ENCODE results near the gene BIN1.
"Not testable (repeated sequence)": the region's sequence is repeated elsewhere in the genome, so short reads cannot be mapped to it uniquely, and the experiment has no call there.

The BIN1 gene

GRCh38 chr2:127043367-127044164 is 63.4 kb downstream of the BIN1 start:
- DNase-seq = no peak

DNA sequence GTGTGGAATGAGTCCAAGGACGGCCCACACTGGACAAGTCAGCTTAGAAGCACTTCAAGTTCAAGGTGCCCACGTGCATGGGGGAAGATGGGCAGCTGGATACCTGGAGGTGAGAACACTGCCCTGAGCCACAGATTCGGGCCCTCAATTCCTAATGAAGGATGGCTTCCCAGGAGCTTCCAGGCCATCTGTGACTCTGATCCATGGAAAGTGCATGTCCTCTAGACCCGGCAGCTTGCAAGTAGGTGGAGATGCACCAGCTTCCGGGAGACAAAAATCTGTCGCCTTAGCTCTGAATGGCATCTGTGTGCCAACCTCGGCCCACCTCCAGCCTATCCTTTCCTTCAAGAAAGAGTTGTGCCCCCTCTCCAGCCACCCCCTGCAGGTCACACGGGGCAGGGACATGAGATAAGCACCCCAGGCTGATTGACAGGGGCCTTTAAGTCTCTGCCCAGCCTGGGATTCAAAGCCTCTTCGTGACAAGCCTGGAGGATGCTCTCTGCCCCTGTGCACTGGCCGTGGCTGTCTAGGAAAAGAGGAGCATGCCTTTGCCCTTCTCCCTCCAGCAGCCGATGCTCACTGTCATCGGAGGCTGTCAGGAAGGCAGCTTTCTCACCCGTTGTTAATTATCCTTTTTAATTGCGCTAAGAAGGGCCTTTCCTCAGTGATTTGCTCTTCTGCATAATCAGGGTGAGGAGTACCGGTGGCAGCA is 65.5 kb downstream of the BIN1 start:
- DNase-seq = no peak

DNA sequence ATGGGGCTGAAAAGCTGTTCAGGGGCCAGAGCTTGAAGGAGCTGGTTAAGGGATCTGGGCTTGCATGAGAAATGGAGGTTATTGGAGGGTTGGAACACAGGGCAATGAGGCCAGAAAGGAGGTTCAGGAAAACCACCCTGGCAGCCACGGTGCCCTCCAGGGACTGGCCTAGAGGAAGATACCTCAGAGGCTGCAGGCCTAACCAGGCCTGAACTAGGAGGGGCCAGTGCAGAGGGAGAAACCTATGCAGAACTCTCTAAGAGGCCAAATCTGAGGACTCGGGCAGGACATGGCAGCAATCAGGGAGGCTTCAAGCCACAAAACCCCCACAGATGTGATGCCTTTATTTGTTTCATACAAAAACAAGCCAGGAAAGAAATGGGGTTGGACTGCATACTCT is 66.8 kb downstream of the BIN1 start:
- no peak for DNase-seq

GRCh38 chr2:127039387-127040031 is 67.4 kb downstream of the BIN1 start:
- DNase-seq = no peak

DNA sequence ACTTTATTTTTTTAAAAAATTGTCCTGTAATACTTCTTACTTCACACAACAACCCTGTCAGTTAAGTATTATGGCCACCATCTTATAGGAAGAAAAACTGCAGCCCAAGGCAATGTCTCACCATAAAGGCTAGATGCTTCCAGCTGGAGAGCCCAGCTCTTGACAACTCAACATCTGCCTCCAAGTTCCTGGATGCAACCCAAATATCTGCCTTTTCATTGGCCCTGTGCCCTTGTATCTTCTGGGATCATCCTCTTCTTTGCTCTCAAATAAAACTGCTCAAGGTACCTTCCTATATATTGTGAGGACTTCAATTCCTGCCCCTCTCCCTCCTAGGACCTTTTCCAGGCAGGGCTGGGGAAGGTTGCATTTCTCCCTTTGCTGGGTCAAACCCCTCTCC is 69.5 kb downstream of the BIN1 start:
- no peak for DNase-seq

DNA sequence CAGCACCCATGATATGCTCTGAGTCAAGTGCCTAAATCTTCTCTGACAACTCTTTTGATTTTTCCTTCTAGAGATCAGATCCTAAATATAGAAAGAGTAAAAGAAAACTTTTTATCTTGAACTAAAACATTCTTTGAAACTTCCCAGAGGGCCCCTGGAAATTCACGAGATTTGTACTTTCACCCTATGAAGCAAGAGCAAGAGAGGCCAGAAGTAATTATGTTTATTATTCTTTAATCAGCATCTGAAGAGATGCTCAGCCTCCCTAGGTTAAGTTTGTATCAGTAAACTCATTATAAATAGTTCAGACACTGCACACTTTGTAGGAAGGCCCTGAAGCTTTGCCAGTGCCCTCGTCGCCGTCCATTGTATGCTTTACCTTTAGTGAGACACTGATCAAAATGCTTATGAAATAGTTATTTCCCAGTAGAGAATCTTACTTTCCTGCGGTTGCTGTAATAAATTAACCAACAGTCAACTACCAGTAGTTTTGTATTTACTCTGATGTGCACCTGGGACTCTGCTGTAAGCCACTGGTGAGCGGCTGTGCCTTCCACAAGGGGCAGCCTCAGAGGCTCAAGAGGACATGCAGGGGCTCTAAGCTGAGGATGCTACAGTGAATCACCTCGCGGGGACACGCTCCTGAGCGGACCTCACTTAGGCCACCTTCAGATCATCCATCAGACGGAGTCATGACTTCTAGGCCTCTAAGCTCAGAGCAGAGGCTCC is 71.9 kb downstream of the BIN1 start:
- DNase-seq = no peak

DNA sequence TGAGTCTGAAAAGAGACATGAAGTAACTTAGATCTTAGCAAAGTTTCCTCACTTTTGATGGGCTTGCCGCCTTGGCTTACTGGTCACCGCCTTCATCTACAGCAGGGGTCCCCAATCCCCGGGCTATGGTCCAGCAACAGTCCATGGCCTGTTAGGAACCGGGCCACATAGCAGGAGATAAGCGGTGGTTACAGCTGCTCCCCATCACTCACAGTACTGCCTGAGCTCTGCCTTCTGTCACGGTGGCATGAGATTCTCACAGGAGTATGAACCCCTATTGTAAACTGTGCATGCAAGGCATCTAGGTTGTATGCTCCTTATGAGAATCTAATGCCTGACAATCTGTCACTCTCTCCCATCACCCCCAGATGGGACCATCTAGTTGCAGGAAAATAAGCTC is 72.9 kb downstream of the BIN1 start:
- DNase-seq = no peak

DNA sequence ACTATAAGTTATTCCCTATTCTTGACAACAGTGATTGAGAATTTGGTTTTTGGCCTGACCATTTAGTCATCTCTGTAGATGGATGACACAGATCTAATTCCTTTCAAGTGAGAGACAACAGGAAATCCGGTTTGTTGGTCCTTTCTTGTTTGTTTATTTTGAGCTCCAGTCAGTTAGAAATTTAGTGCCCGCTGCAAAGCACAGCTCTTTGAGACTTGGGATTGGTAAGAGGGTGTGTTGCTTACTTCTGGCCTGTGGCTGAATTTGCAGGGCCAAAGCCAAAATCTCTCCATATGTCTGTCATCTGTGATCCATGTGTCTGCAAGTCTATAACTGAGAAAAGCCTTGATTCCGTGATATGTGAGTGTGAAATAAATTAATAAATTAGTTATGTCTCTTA is 74.3 kb downstream of the BIN1 start:
- no peak for DNase-seq

DNA sequence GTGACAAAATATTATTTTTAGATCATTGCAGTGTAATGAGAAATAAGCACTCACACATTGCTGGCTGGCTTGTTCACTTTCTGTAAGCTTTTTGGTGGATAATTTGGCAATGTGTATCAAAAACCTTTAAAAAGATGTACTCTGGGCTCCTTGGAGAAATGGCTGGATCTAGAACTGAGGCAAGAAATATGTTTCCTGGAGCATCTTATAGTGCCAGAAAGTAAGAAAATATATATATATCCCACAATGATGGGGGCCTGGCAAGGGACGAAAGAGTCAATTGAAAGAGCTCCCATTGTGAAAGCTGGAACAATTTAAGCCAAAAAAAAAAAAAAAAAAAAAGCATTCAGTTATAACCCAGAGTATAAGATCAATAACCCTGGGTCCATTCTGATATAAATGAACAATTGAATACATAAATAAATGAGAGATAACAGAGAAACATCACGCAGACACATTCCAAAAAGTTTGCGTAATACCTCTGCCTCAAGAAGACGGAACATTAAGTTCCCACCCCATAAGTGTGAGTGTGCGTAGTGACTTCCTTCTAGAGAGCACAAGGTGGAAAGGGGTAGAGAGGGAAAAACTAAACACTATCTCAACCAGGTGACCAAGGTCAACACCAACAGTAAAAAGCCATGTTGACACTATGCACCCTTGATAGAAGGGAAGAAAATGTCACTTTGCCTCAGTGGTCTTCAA is 77.5 kb downstream of the BIN1 start:
- DNase-seq = no peak

- DNase-seq = not testable (repeated sequence)
These were observed 78.2 kb downstream of the BIN1 start for GRCh38 chr2:127028745-127029144.

DNA sequence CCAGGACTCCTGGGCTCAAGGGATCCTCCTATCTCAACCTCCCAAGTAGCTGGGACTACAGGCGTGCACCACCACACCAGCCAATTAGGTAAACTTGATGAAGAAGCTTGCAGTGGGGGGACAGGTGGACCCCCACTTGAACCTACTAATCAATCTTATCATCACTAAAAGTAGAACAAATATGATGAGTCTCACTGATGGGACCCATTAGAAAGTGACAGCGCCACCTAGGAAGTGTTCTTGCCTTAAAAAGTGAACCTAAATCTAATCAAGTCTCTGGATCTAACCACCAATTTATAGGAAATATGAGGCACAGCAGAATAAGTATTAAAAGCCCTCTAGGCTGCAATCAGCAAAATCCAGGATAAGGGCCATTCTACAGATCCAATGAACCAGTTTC is 79.2 kb downstream of the BIN1 start:
- DNase-seq = no peak

GRCh38 chr2:127025359-127026166 is 81.4 kb downstream of the BIN1 start:
- peak; percentile 19 to 40 (median 31) for DNase-seq

DNA sequence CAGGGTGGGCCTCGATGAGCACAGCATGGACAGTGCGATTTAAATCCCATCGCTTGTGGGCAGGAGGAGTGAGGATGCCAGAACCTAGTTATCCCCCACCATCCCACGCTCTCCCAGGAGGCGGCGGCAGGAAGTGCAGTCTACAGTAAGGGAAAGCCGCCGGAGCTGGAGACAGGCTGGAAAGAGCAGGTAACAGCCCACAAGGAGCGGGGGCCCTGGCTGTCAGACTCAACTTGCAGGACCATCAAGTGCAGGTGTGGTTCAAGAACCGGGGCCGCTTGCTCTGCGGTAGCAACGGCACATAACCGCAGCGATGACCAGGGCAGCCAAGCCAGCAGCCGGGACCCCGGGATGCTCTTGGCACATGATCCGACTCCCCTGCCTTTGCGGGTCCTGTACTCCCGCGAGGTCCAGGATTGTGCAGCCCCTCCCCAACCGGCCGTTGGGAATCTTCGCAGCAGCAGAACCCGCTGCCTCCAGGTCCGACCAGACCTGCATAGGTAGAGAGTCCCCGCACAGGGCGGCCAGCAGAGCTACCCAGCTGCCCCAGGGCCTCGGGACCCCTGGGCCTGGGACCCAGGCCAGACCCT is 82.1 kb downstream of the BIN1 start:
- DNase-seq = no peak

DNA sequence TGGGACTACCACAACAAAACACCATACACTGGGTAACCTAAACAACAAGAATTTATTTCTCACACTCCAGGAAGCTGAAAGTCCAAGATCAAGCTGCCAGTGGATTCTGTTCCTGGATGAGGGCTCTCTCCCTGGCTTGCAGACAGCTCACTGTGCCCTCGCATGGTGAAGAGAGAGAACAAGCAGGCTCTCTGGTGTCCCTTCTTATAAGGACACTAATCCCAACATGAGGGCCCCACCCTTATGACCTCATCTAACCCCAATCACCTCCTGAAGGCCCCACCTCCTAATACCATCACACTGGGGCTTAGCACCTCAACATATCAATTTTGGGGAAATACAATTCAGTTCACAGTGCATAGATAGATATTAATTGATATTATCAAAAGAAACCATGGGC is 83.5 kb downstream of the BIN1 start:
- DNase-seq = no peak

- DNase-seq = no peak
These were observed 84.1 kb downstream of the BIN1 start for GRCh38 chr2:127022817-127023216.

DNA sequence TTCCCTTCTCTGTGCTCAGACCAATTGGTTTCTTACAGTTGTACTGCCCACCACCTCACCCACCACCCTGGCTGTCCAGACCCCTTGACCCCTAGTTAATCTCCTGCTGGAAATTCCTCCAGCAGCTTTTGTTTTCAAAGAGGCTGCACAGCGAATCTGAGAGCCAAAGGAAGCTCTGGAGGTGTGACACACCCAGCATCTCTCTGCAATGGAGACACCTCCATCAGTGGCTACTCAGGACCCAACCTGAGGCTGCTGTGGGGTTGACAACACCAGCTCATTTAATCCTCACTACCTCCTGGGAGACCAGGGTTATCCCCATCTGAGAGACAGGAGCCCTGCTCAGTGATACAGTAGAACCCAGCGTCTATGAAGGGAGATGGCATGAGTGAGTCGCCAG is 86.4 kb downstream of the BIN1 start:
- no peak for DNase-seq

DNA sequence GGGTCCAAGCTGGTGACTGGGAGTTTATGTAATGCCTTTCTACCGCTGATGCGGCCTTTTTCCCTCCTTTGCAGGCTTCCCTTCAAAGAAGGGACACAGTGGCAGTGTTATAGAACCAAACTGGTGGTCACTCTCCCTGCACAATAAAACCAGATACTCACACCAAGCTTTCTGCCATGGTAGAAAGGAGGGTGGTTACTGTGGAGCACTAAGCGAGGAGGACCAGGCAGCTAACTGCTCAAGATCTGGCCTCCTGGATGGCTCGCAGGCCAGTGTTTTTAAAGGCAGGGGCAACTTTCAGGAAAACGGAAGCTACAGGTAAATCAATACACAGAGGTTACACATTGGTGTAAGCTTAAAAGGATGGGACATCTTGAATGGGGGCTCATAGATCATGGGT is 89.4 kb downstream of the BIN1 start:
- no peak for DNase-seq

- no peak for DNase-seq
These were observed 90.6 kb downstream of the BIN1 start for GRCh38 chr2:127016329-127016728.

- no peak for DNase-seq
These were observed 91.6 kb downstream of the BIN1 start for GRCh38 chr2:127015106-127015910.

GRCh38 chr2:127014630-127015029 is 92.3 kb downstream of the BIN1 start:
- DNase-seq = no peak

- DNase-seq = no peak
These were observed 92.7 kb downstream of the BIN1 start for GRCh38 chr2:127014224-127014623.

Data from activated CD4-positive, CD25-positive, alpha-beta regulatory T cell (primary cell).